Measurements from ENCODE around the gene LRRC25. TPM values are rescaled to one million over a fixed set of nuclear protein-coding genes. Genes with fewer than 3 reads are reported as not detected.
"Not testable (repeated sequence)": the region's sequence is repeated elsewhere in the genome, so short reads cannot be mapped to it uniquely, and the experiment has no call there.

The LRRC25 gene
- total RNA-seq, 1 experiment from 2014 or later, result not detected

- no peaks in the 10 kb centered on the region for H3K9me2 ChIP-seq (ENCODE audit: insufficient read depth)
- no peaks in the 10 kb centered on the region for H3K27me3 ChIP-seq (ENCODE audit: insufficient read depth, low read depth)
- CTCF ChIA-PET, result no interaction called here
- no peak for TF ChIP-seq CTCF (conservative IDR thresholded peaks at IDR 0.05)
- no peak for TF ChIP-seq EZH2 (IDR thresholded peaks at IDR 0.05; ENCODE audit: low read depth)
- no TSS peak for BruUV-seq (replicated peaks)
- no peak overlapping the region for H3K4me2 ChIP-seq
- peaks cover 48% of the 10 kb centered on the region for H3F3A ChIP-seq (ENCODE audit: insufficient read depth, low read depth)
- H2AFZ ChIP-seq, result no peak overlapping the region
- DNase-seq, result peak in 1 of 2 experiments; percentile 1
- H3K36me3 ChIP-seq (ENCODE audit: low read depth), result 0 out of 2 replicates have a peak, but pooled peaks cover 4% of the 10 kb centered on the region
- no peak overlapping the region for H3K4me3 ChIP-seq
- H3K9me3 ChIP-seq (ENCODE audit: insufficient read depth, low read depth), result no peaks in the 10 kb centered on the region
- no peaks in the 10 kb centered on the region for H4K20me1 ChIP-seq (ENCODE audit: insufficient read depth)
- H3K79me2 ChIP-seq (ENCODE audit: low read depth), result no peaks in the 10 kb centered on the region
- peaks cover 50% of the 10 kb centered on the region for H3K4me1 ChIP-seq (replicated peaks; ENCODE audit: insufficient read depth)
- POLR2A ChIA-PET (ENCODE audit: unreplicated experiment), result no interaction called here
- intact Hi-C loops (cut with micrococcal nuclease; ENCODE audit: unreplicated experiment), result no loop called here
- no peak overlapping the region for H3K27ac ChIP-seq
Observed at GRCh38 chr19:18362934-18363542, 34.4 kb downstream of the LRRC25 start.

- Histone ChIP-seq H3K9me3 (ENCODE audit: insufficient read depth, low read depth) (no peaks in the 10 kb centered on the region), H3K4me3 (no peak overlapping the region), H3K9me2 (ENCODE audit: insufficient read depth) (no peaks in the 10 kb centered on the region), H4K20me1 (ENCODE audit: insufficient read depth) (no peaks in the 10 kb centered on the region), H3K27me3 (ENCODE audit: insufficient read depth, low read depth) (no peaks in the 10 kb centered on the region), H3K36me3 (ENCODE audit: low read depth) (peaks cover 18% of the 10 kb centered on the region; the same call in 1 of the 2 replicates), H3K79me2 (ENCODE audit: low read depth) (no peaks in the 10 kb centered on the region), H3K4me1 (replicated peaks; ENCODE audit: insufficient read depth) (peaks cover 44% of the 10 kb centered on the region), H2AFZ (no peak overlapping the region), H3K4me2 (no peak overlapping the region), H3K27ac (peak overlapping the region; percentile 29), H3F3A (ENCODE audit: insufficient read depth, low read depth) (peaks cover 41% of the 10 kb centered on the region)
- intact Hi-C loops (cut with micrococcal nuclease; ENCODE audit: unreplicated experiment), result no loop called here
- BruUV-seq (replicated peaks), result no TSS peak
- ChIA-PET POLR2A (ENCODE audit: unreplicated experiment) (no interaction called here), CTCF (interaction anchor here (0.5 kb wide), 1 partner anchor 34 kb away, joined by 6 read pairs; no protein-coding TSS in a partner anchor)
- peak in 1 of 2 experiments; percentile 60 for DNase-seq
- TF ChIP-seq CTCF (conservative IDR thresholded peaks at IDR 0.05) (no peak), EZH2 (IDR thresholded peaks at IDR 0.05; ENCODE audit: low read depth) (no peak)
Observed at GRCh38 chr19:18361646-18362045, 35.8 kb downstream of the LRRC25 start.

- Histone ChIP-seq H3K4me2 (no peak overlapping the region), H3K27me3 (ENCODE audit: insufficient read depth, low read depth) (no peaks in the 10 kb centered on the region), H4K20me1 (ENCODE audit: insufficient read depth) (no peaks in the 10 kb centered on the region), H3F3A (ENCODE audit: insufficient read depth, low read depth) (peaks cover 11% of the 10 kb centered on the region; the same call in 1 of the 2 replicates), H3K9me2 (ENCODE audit: insufficient read depth) (no peaks in the 10 kb centered on the region), H3K4me1 (replicated peaks; ENCODE audit: insufficient read depth) (peaks cover 10% of the 10 kb centered on the region), H3K4me3 (no peak overlapping the region), H3K79me2 (ENCODE audit: low read depth) (no peaks in the 10 kb centered on the region), H3K27ac (no peak overlapping the region), H2AFZ (no peak overlapping the region), H3K9me3 (ENCODE audit: insufficient read depth, low read depth) (no peaks in the 10 kb centered on the region), H3K36me3 (ENCODE audit: low read depth) (peaks cover 30% of the 10 kb centered on the region)
- no peak for TF ChIP-seq CTCF (conservative IDR thresholded peaks at IDR 0.05)
- CTCF ChIA-PET, result no interaction called here
- intact Hi-C loops (cut with micrococcal nuclease; ENCODE audit: unreplicated experiment), result no loop called here
- DNase-seq, result no peak
- no TSS peak for BruUV-seq (replicated peaks)
- POLR2A ChIA-PET (ENCODE audit: unreplicated experiment), result no interaction called here
Observed at GRCh38 chr19:18357041-18357440, 40.4 kb downstream of the LRRC25 start.

GRCh38 chr19:18354743-18355142 is 42.7 kb downstream of the LRRC25 start:
- H3F3A ChIP-seq (ENCODE audit: insufficient read depth, low read depth); intact Hi-C loops (cut with micrococcal nuclease; ENCODE audit: unreplicated experiment); BruUV-seq (replicated peaks); H3K4me2 ChIP-seq; H3K9me2 ChIP-seq (ENCODE audit: insufficient read depth); H2AFZ ChIP-seq; H3K4me3 ChIP-seq; H3K4me1 ChIP-seq (replicated peaks; ENCODE audit: insufficient read depth); DNase-seq; H3K27ac ChIP-seq; H3K27me3 ChIP-seq (ENCODE audit: insufficient read depth, low read depth); H3K79me2 ChIP-seq (ENCODE audit: low read depth); H4K20me1 ChIP-seq (ENCODE audit: insufficient read depth); H3K9me3 ChIP-seq (ENCODE audit: insufficient read depth, low read depth): not testable (repeated sequence)
- ChIA-PET CTCF (interaction anchor here (0.5 to 0.6 kb wide), 2 partner anchors 31 to 420 kb away, joined by 3 to 5 read pairs; partner anchors contain the start of gene GDF15), POLR2A (ENCODE audit: unreplicated experiment) (interaction anchor here (0.6 to 0.7 kb wide), 2 partner anchors 9 to 60 kb away, joined by 6 to 10 read pairs; no protein-coding TSS in a partner anchor)
- H3K36me3 ChIP-seq (ENCODE audit: low read depth), result peaks cover 26% of the 10 kb centered on the region
